Measurements from ENCODE around the gene EN2.

The EN2 gene

GRCh38 chr7:155428171-155428834 lies 29.6 kb upstream of the EN2 start:
- Histone ChIP-seq H3K4me3 (ENCODE audit: low read depth in 1 of 2, low read length in 1 of 2) (no peak overlapping the region), H3K36me3 (no peaks in the 10 kb centered on the region), H3K4me1 (ENCODE audit: control insufficient read depth in 1 of 2, insufficient read depth in 1 of 2, low read depth in 1 of 2, low read length in 1 of 2) (no peaks in the 10 kb centered on the region), H3K27me3 (peaks cover 88% of the 10 kb centered on the region), H3K27ac (no peak overlapping the region), H3K9me3 (no peaks in the 10 kb centered on the region)
- TF ChIP-seq CTCF (IDR thresholded peaks at IDR 0.05) = no peak

GRCh38 chr7:155429651-155430050 lies 28.3 kb upstream of the EN2 start:
- no peaks in the 10 kb centered on the region for H3K4me1 ChIP-seq (ENCODE audit: control insufficient read depth in 1 of 2, insufficient read depth in 1 of 2, low read depth in 1 of 2, low read length in 1 of 2)
- H3K27me3 ChIP-seq = peaks cover 96% of the 10 kb centered on the region
- H3K9me3 ChIP-seq = no peaks in the 10 kb centered on the region
- H3K36me3 ChIP-seq = no peaks in the 10 kb centered on the region
- H3K27ac ChIP-seq = no peak overlapping the region
- H3K4me3 ChIP-seq (ENCODE audit: low read depth in 1 of 2, low read length in 1 of 2) = no peak overlapping the region
- TF ChIP-seq CTCF (IDR thresholded peaks at IDR 0.05) = no peak

GRCh38 chr7:155430606-155431005 lies 27.3 kb upstream of the EN2 start:
- Histone ChIP-seq H3K27ac (no peak overlapping the region), H3K27me3 (peaks cover 97% of the 10 kb centered on the region), H3K9me3 (no peaks in the 10 kb centered on the region), H3K4me3 (ENCODE audit: low read depth in 1 of 2, low read length in 1 of 2) (no peak overlapping the region), H3K36me3 (no peaks in the 10 kb centered on the region), H3K4me1 (ENCODE audit: control insufficient read depth in 1 of 2, insufficient read depth in 1 of 2, low read depth in 1 of 2, low read length in 1 of 2) (no peaks in the 10 kb centered on the region)
- TF ChIP-seq CTCF (IDR thresholded peaks at IDR 0.05) = no peak

- Histone ChIP-seq H3K4me1 (ENCODE audit: control insufficient read depth in 1 of 2, insufficient read depth in 1 of 2, low read depth in 1 of 2, low read length in 1 of 2) (no peaks in the 10 kb centered on the region), H3K27ac (no peak overlapping the region), H3K27me3 (peaks cover 98% of the 10 kb centered on the region), H3K9me3 (no peaks in the 10 kb centered on the region), H3K36me3 (no peaks in the 10 kb centered on the region), H3K4me3 (ENCODE audit: low read depth in 1 of 2, low read length in 1 of 2) (no peak overlapping the region)
- no peak for TF ChIP-seq CTCF (IDR thresholded peaks at IDR 0.05)
Measured at GRCh38 chr7:155431231-155431630, 26.7 kb upstream of the EN2 start.

GRCh38 chr7:155431711-155432110 lies 26.2 kb upstream of the EN2 start:
- Histone ChIP-seq H3K4me3 (ENCODE audit: low read depth in 1 of 2, low read length in 1 of 2) (no peak overlapping the region), H3K36me3 (no peaks in the 10 kb centered on the region), H3K4me1 (ENCODE audit: control insufficient read depth in 1 of 2, insufficient read depth in 1 of 2, low read depth in 1 of 2, low read length in 1 of 2) (no peaks in the 10 kb centered on the region), H3K27me3 (peaks cover 98% of the 10 kb centered on the region), H3K27ac (no peak overlapping the region), H3K9me3 (no peaks in the 10 kb centered on the region)
- no peak for TF ChIP-seq CTCF (IDR thresholded peaks at IDR 0.05)

Measured in neutrophil (primary cell).